K562 treated with DMSO at 1 percent for 12 hours (cell line): ENCODE data around the gene NSUN6. TPM values are rescaled to one million over a fixed set of nuclear protein-coding genes. Genes with fewer than 3 reads are reported as not detected.

ENCODE experiments used
- total RNA-seq: library from RNA; unstranded; fragments of 300-600 nt; gene quantifications from 2 replicates; pipeline ENCODE4 v1.2.3, GENCODE V29; 2022; ENCODE audit not compliant: insufficient read depth

Gene NSUN6, protein sequence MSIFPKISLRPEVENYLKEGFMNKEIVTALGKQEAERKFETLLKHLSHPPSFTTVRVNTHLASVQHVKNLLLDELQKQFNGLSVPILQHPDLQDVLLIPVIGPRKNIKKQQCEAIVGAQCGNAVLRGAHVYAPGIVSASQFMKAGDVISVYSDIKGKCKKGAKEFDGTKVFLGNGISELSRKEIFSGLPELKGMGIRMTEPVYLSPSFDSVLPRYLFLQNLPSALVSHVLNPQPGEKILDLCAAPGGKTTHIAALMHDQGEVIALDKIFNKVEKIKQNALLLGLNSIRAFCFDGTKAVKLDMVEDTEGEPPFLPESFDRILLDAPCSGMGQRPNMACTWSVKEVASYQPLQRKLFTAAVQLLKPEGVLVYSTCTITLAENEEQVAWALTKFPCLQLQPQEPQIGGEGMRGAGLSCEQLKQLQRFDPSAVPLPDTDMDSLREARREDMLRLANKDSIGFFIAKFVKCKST
- 3.8 and 7.6 TPM in 2 replicates for total RNA-seq

DNA sequence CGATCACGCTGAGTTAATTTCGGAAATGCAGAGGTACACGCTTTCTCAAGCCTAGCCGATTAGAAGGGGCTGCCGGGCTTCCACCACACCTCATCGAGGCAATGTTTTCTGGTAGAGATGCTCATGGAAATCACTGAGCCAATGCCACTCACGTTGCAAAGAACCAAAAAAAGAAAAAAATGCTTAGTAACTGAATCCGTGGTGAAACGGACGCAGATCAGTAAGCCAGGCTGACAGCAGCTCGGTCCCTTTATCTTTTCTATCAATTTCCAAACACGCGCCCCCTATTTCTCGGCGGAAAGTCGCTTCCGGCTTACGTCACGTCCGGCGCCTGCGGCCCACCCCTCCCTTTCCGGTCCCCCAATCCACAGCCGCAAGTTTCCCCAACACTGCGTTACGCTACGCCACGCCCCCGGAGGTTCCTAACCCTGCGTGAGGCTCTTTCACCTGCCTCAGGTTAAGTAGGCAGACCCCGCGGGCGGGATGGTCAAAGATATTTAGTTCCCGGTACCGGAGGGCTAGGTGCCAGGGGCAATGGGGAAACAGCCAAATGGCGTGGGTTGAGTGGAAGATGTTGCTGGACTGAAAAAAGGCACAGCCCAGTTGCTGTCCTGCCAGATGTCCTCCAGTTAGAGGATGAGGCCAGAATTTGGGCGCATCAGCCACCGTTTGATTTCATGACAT, at the start of gene NSUN6:
TSS of gene NSUN6 (minus strand) at position 264 of the 684 bp plus-strand sequence. CDS start 384 bp downstream, outside the sequence.

DNA sequence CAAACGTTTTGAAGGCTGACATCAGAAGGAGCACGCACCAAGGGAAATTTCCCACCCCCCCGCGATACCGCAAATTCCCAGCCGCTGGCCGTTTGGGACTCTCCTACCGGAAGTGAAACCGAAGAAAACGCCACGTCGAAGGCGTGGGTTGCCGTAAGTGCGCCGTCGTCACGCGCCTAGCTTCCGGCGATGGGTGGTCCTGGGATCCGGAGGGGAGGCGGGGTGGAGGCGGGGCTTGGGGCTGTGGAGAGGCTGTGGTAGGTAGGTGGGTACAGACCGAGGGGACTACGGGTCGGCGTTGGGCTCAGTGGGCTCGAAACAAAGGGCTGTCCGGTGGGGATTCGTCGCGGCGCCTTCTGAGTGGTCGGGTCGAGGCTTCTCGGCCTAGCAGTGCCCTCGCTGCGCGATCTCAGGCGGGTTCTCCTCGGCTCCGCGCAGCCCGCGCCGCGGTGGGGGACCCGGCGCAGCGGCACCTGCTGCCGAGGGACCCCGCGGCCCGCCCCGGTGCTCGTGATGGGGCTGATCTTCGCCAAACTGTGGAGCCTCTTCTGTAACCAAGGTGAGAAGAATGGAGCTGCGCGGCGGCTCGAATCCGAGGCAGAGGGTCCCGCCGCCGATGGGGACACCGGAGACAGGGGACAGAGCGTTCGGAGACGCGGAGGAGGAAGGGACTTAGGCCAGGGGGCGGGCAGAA, 7.9 kb upstream of the NSUN6 start, which contains the start of gene ARL5B:
TSS of gene ARL5B (plus strand) at position 307 of the 694 bp plus-strand sequence. CDS start at position 514, 207 bp downstream.

Other genes starting within 250 kb of the NSUN6 start
- 3.3 and 15.7 TPM in 2 replicates for gene ARL5B, start 7.8 kb upstream of the NSUN6 start, total RNA-seq